Medulla oblongata (tissue), 1 donor: ENCODE results near the gene VWF.
"Not testable (repeated sequence)": the region's sequence is repeated elsewhere in the genome, so short reads cannot be mapped to it uniquely, and the experiment has no call there.

Source experiments
- DNase-seq: peaks from one replicate; pipeline ENCODE4 v3.0.0-alpha.2; 2015; ENCODE audit errors: extremely low spot score

VWF gene

DNA sequence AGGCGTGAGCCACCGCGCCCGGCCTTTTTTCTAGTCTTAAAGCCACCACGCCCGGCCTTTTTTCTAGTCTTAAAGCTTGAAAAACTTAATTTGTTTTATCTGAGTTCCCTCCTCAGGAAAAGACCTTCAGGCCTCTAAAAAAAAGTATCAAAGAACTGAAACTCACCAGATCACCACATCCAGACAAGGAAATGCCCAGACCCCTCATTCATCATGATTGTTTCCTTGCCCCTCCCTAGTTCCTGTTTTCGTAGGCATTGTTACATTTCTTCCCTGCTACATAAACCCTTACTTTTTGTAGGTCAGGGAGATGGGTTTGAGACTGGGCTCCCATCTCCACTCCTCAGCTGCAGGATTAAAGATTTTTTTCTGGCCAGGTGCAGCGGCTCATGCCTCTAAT lies 21.1 kb upstream of the VWF start:
- DNase-seq, result peak; percentile 58

DNA sequence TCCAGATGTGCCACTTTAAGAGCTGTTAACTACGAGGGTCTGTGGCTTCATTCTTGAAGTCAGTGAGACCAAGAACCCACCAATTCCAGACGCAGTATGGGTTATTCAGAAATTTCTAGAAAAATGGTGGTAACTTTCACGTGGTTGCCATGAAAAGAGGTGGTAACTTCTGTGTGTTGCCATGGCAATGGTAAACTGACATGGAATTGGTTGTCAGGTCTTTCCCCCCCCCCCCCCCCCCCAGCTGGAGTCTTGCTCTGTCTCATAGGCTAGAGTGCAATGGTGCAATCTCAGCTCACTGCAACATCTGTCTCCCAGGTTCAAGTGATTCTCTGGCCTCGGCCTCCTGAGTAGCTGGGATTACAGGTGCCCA lies 18.8 kb upstream of the VWF start:
- no peak for DNase-seq

DNA sequence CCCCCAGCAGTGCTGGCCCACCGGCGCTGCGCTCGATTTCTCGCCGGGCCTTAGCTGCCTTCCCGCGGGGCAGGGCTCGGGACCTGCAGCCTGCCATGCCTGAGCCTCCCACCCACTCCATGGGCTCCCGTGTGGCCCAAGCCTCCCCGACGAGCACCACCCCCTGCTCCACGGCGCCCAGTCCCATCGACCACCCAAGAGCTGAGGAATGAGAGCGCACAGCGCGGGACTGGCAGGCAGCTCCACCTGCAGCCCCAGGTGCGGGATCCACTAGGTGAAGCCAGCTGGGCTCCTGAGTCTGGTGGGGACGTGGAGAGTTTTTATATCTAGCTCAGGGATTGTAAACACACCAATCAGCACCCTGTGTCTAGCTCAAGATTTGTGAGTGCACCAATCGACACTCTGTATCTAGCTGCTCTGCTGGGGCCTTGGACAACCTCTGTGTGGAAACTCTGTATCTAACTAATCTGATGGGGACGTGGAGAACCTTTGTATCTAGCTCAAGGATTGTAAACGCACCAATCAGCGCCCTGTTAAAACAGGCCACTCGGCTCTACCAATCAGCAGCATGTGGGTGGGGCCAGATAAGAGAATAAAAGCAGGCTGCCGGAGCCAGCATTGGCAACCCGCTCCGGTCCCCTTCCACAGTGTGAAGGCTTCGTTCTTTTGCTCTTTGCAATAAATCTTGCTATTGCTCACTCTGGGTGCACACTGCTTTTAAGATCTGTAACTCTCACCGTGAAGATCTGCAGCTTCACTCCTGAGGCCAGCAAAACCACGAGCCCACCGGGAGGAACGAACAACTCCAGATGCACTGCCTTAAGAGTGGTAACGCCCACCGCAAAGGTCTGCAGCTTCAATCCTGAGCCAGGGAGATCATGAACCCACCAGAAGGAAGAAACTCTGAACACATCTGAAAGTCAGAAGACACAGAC lies 18.2 kb upstream of the VWF start:
- DNase-seq, result not testable (repeated sequence)

DNA sequence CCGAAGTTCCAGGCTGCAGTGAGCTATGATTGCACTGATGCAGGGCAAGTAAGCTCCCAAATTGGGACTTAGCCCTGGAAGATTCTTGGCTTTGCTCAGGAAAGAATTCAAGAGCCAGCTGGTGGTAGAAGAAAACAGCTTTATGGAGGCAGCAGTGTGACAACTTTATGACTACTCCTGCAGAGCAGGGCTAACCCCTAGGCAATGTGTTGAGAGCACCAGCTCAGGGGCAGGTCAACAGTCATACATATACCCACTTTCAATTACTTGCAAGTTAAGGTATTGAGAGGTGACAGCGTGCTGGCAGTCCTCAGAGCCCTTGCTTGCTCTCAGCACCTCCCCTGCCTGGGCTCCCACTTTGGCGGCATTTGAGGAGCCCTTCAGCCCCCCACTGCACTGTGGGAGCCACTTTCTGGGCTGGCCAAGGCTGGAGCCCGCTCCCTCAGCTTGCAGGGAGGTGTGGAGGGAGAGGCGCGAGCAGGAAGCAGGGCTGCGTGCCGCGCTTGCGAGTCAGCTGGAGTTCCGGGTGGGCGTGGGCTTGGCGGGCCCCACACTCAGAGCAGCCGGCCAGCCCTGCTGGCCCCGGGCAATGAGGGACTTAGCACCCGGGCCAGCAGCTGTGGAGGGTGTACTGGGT lies 17.4 kb upstream of the VWF start:
- DNase-seq, result not testable (repeated sequence)

DNA sequence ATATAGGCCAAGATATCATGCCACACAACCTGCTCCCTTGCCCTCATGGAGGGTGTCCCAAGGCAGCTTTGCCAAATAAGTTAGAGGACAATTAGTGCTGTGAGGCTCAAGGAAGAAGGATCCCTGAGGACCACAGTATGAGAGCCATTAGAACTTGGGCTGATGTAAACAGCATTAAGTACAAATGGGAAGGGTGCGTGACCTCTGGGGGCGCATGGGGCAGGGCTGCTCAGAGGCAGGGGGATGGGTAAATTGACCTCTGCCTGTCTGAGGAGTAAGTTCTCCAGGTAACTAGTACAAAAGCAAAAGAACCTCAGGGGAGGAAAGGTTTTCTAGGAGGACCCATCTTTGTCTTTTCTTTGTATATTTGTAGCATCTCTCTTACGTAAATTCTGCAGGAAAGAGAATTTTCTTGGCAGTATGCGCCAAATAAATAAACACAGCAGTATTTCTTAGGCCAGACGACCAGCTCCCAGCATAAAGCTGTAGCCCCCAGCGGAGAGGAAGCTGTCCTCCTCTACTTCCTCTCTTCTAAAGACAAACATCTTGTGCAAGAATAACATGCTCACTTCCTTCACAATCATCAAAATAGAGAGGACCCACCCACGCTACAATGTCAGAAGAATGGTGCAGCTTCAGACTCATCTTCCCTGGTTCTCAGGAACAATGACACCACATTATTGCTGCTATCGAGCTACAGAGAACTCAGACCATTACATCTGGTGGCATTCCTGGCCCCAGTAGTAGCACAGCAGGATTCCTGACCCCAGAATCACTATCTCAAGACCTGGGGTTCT lies 16.4 kb upstream of the VWF start:
- DNase-seq, result peak; percentile 89

DNA sequence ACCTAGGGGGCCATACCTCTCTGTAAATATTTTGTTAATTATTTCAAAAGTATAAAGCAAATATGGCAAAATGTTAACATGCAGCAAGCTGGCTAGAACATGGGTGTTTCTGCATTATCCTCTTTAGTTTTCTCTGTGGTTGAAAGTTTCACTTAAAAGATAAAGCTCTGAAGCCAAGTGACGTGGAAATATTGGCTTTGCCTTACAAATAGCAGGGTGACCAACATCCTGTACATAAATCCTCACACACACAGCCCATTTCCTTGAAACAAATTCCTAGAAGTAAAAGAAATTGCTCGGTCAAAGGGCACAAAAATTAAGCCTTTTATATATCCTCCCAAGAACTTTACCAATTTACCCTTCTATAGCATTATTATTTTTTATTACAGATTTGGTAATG lies 10.6 kb upstream of the VWF start:
- no peak for DNase-seq

DNA sequence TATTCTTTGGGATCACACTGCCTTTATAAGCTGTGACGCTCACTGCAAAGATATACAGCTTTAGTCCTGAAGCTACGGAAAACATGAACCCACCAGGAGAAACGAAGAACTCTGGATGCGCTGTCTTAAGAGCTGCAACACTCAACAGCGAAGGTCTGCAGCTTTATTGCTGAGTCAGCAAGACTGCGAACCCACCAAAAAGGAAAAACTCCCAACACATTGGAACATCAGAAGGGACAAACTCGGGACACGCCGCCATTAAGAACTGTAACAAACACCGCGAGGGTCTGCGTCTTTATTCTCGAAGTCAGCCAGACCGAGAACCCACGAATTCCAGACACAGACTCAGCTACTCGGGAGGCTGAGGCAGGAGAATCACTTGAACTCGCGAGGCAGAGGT lies 9.2 kb upstream of the VWF start:
- DNase-seq, result no peak

DNA sequence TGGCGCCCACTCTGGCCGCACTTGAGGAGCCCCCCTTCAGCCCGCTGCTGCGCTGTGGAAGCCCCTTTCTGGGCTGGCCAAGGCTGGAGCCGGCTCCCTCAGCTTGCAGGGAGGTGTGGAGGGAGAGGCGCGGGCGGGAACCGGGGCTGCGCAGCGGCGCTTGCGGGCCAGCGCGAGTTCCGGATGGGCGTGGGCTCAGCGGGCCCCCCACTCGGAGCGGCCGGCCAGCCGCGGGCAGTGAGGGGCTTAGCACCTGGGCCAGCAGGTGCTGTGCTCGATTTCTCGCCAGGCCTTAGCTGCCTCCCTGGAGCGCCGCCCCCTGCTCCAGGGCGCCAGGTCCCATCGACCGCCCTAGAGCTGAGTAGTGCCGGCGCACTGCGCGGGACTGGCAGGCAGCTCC lies 8.0 kb upstream of the VWF start:
- no peak for DNase-seq

DNA sequence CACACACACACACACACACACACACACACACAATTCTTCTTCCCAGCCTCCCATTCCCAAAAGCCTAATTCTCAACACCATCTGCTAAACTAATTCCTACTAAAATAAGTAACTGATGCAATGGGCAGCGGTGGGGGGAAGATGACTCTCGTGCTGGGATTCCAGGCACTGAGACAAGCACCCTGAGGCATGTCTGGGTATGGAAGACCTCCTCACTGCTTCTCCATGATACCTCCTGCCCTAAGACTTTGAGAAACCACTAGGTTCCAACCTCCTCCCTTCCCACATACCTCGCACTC lies 789 bp upstream of the VWF start:
- DNase-seq, result no peak

DNA sequence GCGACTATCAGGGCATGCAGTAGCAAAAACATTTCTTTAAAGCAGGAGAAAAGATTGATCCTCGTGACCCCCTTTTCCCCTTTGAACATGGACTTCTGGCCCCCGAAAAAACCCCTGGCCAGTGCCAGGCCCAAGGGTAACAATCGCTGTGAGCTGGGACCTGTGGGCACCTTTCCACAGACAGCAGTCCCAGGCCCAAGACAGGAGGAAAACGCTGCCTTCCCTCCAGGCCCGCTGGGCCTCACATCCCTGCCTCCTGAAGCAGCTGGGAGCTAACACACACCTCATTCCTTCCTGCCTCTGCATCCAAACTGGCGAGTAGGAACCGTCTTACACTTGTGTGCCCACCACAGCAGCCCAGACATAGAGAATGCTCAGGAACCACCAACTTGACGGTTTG lies 1.2 kb downstream of the VWF start:
- no peak for DNase-seq

DNA sequence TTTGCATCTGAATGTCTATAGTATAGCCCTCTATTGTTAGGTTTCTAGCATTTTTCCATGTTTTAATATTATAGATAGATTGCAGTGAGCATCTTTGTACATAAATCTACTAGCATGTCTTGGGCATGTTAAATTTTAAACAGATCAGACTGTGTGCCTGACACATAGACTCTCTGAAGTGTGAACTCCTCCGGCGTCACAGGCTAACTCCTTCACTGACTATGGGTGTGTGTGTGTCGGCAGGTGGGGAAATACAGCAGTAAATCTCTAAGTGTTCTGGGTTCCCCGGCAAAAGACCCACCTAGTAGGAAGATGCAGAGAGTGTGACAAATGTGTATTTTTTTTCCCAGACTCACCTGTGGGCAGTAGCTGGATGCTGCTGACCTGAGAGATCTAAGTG lies 2.3 kb downstream of the VWF start:
- no peak for DNase-seq

DNA sequence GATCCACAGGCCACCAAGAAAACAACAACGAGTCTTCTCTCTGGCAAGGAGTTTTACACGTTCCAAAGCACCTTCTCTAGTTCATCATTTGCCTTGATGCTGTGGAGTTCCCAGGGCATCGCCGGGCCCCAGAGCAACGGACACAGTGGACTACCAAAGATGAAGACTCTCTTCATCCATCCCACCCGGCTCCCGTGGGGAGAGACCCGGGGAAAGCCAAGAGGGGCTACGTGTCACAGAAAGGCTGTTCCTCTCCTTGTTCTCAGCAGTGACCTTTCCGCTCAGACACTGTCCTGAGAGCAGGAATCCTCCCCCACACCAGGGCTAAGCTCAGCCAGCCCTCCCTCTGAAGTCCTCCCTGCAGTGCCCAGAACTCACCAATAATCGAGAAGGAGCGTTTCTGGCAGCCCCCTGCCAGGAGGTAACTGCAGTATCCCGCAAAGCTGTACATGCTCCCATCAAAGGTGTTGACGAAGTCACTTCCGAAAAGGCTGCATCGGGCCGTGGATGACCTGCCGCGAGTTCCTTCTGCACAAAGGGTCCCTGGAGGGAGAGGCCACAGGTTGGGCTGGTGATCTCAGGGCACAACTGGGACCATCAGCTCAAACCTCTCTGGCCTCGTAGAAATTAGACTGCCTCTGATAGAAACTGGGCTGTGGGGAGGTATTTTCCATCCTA lies 3.5 kb downstream of the VWF start:
- DNase-seq, result no peak

DNA sequence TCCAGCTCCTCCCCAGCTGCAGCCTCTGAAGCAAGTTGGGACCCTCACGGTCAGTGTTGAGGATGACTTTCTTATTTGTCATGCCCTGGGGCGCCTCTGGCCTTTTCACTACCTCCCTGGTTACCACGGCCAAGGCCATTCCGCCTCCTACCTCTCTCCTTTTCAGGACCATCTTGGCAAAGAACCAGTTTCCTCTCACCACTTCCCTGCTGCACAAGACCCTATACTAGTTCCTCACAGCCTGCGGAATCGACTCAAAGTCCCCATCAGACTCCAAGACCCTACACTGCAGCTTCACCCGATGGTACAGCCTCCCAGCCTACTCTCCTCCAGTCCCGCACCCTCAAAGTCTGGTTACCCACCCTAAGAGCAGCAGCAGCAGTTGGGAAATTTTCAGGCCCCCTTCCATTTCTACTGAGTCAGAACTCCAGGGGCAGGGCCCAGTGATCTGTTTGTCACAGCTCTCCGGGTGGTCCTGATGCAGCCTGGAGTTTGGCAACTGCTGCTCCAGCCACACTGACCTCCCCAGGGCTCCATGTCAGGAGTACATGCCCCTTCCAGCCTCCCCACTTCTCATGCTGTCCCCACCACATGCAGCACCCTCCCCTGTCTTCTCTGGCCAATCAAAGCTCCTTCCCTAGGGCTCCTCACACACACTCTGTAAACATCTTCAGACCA lies 5.4 kb downstream of the VWF start:
- peak; percentile 25 for DNase-seq

DNA sequence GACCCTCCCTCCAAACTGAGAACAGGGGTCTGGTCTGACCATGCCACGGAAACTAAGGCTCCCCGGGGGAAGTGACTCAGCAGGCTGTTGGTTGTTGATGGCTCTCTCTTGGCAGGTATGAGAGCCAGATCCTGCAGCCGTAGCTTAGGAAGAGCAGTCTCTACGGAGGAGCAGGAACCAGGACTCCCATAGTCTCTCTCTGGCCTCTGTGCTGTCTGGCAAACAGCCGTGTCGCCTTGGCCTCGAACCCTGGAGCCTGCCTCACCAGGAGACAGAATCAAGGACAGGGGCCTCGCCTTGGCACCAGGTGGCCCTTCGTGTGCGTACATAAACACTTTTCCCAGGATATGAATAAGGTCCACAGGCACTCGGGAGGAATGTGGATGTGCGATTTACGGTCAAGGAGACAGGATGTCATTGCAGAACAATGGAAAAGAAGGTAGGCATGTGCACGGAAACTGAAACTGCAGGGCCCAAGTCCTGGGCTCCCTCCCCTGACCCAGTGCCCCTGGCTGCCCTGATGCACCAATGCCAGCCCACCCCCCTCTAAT lies 7.9 kb downstream of the VWF start:
- DNase-seq, result no peak

DNA sequence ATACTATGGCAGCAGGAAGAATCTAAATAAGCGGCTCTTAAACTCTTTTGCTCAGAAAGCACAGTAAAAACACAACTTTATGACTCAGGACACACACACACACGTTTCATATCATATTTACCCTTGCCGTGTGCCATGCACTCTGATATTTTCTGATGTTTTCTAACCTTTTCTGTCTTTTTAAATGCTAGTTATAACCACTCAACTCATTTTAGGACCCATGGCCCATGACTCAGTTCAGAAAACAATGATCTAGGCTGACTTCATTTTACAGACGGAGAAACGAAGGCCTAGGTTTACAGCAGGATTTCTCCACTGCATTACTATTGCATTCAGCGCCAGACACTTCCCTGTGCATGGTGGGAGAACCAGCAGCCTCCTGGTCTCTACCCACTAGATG lies 9.1 kb downstream of the VWF start:
- DNase-seq, result no peak

DNA sequence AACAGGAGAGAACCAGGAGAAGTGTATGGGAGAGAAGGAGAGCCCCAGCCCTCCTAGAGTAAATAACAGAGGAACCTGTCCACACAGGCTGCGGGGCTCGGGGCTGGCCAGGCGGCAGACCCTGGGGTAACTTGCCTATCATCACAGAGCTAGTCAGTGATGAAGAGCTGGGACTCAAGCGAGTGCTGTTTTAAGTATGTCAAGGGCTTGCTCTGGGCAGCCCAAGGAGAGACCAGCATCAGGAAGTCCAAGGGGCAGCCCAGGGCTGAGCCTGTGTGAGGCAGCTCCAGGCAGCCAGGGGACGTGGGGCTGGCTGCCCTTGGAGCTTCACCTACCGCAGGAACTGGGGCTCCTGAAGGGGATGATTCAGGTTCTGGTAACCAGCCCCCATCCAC lies 10.0 kb downstream of the VWF start:
- DNase-seq, result no peak

DNA sequence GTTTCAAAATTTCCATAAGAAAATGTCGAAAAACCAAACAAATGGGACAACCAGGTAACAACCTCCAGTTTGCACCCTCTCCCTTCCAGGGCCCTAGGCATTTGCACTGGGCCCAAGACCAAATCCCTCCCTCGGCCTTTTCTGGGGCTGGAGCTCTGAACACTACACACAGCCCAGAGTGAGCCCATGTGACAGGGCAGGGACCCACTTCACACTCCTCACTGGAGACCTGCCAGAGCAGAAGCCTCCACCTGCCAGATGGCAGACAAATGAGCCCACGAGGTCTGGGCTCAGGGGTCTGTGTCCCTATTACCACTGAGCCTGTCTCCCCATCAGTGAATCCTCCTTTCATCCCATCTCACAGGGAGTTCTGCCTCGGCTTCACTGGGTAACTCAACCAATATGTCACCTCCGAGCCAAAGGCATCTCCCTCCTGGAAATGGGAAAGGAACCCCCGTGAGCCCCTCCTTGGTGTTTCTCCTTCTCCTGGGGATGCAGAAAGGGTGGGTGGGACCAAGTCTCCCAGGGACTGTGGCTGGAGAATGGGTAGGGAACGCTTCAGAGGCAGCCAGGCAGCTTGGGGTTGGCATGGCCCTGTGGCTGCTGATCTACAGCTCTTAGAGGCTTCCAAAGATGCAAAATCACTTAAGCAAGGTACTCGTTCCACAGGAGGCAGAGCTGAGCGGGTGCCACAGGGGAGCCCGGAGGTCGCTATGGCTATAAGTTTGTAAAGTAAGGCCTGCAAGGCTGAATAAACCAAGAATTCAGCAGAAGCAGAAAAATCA lies 10.6 kb downstream of the VWF start:
- no peak for DNase-seq

DNA sequence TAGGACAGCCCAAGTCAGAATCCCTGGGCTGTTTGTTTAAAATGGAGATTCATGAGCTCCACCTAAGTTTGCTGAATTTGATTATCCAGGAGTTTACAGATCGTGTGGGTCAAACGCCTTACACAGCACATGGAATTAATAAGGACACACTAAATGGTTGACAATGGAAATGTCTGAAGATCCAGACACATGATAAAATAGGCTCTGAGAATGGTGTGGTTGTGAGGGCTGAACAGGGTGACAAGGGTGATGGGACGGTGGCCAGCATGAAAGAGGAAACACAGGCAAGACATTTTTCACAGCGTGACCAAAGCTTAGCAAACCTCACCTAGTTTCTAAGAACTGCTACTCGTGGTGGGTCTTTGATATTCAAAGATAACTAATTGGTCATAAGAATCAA lies 12.5 kb downstream of the VWF start:
- no peak for DNase-seq

DNA sequence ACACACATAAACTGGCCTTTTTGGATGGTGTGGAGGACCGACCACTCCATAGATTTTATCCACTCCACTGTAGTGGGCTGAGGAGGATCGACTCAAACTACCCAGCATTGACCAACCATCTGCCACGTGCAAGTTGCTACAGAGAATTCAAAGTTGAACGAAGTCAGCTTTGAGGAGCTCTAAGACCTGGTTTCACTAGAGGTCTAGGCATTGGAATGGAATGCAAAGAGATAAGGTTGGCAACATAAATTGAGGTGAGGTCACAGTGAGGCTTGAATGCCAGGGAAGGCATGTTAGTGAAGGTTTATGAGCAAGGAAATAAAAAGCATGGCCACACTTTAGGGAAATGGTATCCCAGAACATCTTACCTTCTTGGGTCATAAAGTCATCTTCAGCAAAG lies 14.5 kb downstream of the VWF start:
- DNase-seq, result no peak

DNA sequence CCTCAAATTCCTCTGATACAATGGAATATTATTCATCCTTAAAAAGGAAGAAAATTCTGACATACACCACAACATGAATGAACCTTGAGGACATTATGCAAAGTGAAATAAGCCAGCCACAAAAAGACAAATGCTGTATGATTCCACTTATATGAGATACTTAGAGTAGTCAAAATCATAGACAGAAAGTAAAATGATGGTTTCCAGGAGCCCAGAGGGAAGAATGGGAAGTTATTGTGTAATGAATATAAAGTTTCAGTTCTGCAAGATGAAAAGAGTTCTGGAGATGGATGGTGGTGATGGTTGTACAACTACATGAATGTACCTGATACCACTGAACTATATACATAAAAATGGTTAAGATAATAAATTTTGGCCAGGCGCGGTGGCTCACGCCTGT lies 18.3 kb downstream of the VWF start:
- no peak for DNase-seq

DNA sequence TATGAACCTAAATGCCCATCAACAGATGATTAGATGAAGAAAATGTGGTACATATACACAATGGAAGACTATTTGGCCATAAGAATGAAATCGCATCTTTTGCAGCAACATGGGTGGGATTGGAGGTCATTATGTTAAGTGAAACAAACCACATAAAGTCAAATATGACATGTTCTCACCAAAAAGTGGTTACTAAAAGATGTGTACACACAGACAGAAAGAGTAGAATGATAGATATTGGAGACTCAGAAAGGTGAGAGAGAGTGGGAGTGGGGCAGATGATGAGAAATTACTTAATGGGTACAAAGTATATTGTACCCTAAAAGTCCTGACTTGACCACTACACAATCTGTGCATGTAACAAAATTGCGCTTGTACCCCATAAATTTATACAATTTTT lies 19.6 kb downstream of the VWF start:
- DNase-seq, result no peak
